ENCODE results near the gene TMEM212. TPM values are rescaled to one million over a fixed set of nuclear protein-coding genes. Genes with fewer than 3 reads are reported as not detected.

TMEM212 gene
- total and polyA plus RNA-seq, 2 experiments from 2014 or later: not detected

DNA sequence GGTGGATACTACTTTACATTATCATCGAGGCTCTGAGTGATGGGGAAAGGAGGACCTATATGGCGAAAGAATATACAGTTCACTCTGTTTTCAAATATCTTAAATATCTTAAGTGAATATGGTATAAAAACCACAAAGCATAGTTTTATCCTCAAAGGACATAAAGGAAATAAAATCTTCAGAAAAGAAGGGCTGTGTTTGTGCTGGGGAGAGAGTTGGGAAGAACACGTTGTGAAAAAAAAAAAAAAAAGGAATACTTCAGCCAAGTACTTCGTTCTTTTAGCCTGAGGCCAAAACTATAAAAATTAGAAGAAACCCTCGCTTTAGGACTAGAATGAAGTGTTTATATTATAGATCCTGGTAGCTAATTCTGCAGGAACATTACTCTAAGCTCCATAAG is 10.2 kb upstream of the TMEM212 start:
- H3K4me3 ChIP-seq: no peak overlapping the region
- H4K20me1 ChIP-seq (ENCODE audit: insufficient read depth, poor library complexity, severe bottlenecking): no peaks in the 10 kb centered on the region
- H3K9me2 ChIP-seq (replicated peaks; ENCODE audit: insufficient read depth): no peaks in the 10 kb centered on the region
- H3K4me1 ChIP-seq (ENCODE audit: insufficient read depth): peaks cover 30% of the 10 kb centered on the region
- H3K27me3 ChIP-seq: no peaks in the 10 kb centered on the region
- WGBS (ENCODE audit: low lambda C conversion rate, missing lambda C conversion rate): 65% methylated on average over 5 of the region's 5 CpGs
- peak overlapping the region; percentile 5 for H3K27ac ChIP-seq
- no peaks in the 10 kb centered on the region for H3K36me3 ChIP-seq (replicated peaks; ENCODE audit: insufficient read depth, low read depth)
- no peak for DNase-seq (ENCODE audit: low spot score)
- H2AFZ ChIP-seq: no peak overlapping the region
- no peak overlapping the region for H3K4me2 ChIP-seq
- no peaks in the 10 kb centered on the region for H3K79me2 ChIP-seq
- no peaks in the 10 kb centered on the region for H3K9me3 ChIP-seq (ENCODE audit: low read depth)
- TF ChIP-seq EZH2 (IDR thresholded peaks at IDR 0.05; ENCODE audit: borderline replicate concordance) (no peak), EZH2phosphoT487 (IDR thresholded peaks at IDR 0.05; ENCODE audit: low read depth, severe bottlenecking, unreplicated experiment) (no peak)
- TF ChIP-seq, protein P1, sequence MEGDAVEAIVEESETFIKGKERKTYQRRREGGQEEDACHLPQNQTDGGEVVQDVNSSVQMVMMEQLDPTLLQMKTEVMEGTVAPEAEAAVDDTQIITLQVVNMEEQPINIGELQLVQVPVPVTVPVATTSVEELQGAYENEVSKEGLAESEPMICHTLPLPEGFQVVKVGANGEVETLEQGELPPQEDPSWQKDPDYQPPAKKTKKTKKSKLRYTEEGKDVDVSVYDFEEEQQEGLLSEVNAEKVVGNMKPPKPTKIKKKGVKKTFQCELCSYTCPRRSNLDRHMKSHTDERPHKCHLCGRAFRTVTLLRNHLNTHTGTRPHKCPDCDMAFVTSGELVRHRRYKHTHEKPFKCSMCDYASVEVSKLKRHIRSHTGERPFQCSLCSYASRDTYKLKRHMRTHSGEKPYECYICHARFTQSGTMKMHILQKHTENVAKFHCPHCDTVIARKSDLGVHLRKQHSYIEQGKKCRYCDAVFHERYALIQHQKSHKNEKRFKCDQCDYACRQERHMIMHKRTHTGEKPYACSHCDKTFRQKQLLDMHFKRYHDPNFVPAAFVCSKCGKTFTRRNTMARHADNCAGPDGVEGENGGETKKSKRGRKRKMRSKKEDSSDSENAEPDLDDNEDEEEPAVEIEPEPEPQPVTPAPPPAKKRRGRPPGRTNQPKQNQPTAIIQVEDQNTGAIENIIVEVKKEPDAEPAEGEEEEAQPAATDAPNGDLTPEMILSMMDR (IDR thresholded peaks at IDR 0.05; ENCODE audit: poor library complexity): no peak

DNA sequence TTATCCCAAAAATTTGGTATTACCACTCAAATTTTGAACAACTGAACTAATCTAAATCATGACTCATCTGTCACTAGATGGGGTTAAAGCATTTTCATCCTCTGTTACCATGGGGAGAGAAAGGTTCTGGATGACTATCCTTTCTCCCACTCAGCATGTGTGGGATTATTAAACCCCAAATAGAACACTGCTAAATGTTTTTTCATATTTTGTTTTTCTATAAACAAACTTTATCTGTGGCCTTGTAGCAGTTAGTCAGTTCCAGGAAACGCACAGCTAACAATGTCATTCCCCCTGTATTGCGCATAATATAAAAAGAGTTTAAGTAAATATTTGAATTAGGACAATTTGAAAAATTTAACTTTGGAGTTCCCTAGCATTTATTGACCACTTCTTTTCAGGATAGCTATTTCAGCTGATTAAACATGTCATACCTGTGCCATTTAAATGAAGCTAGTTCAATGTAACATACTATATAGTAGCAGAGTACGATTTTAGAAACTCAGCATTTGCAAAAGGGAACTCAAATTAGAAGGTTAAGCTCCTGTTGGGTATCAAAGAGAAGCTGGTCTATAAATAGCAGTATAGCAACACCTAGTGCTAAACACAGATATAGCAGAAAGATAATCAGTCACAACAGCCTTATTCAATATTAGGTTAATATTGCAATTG is 9.2 kb upstream of the TMEM212 start:
- no peaks in the 10 kb centered on the region for H3K79me2 ChIP-seq
- TF ChIP-seq, protein P1 (IDR thresholded peaks at IDR 0.05; ENCODE audit: poor library complexity): peak; percentile 48
- TF ChIP-seq EZH2 (IDR thresholded peaks at IDR 0.05; ENCODE audit: borderline replicate concordance): no peak
- no peaks in the 10 kb centered on the region for H3K9me3 ChIP-seq (ENCODE audit: low read depth)
- H3K4me3 ChIP-seq: no peak overlapping the region
- H2AFZ ChIP-seq: no peak overlapping the region
- H3K27ac ChIP-seq: peak overlapping the region; percentile 57
- H3K4me1 ChIP-seq (ENCODE audit: insufficient read depth): peaks cover 39% of the 10 kb centered on the region
- H3K27me3 ChIP-seq: no peaks in the 10 kb centered on the region
- no peak overlapping the region for H3K4me2 ChIP-seq
- no peaks in the 10 kb centered on the region for H3K36me3 ChIP-seq (replicated peaks; ENCODE audit: insufficient read depth, low read depth)
- no peaks in the 10 kb centered on the region for H4K20me1 ChIP-seq (ENCODE audit: insufficient read depth, poor library complexity, severe bottlenecking)
- 41% methylated on average over 3 of the region's 3 CpGs for whole genome bisulfite sequencing (ENCODE audit: low lambda C conversion rate, missing lambda C conversion rate)
- H3K9me2 ChIP-seq (replicated peaks; ENCODE audit: insufficient read depth): no peaks in the 10 kb centered on the region
- no peak for DNase-seq (ENCODE audit: low spot score)

DNA sequence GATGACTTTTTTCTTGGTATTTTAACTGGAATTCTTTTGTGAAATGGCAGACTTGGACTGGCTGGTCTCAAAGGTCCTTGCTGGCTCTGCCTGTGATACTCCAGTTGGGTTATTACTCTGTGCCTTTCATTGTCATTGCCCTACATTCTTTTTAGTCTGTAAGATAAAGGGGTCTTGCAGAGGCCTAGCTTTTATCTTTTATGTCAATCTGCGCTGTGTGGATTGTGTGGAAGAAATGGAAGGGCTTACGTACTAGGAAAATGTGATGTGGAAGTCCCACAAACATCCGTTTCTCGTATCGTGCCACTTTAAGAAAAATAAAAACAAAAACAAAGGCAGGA is 8.7 kb upstream of the TMEM212 start:
- 64% methylated on average over 5 of the region's 5 CpGs for WGBS (ENCODE audit: low lambda C conversion rate, missing lambda C conversion rate)
- Histone ChIP-seq H2AFZ (no peak overlapping the region), H3K27ac (peak overlapping the region; percentile 57), H3K9me2 (replicated peaks; ENCODE audit: insufficient read depth) (no peaks in the 10 kb centered on the region), H3K27me3 (no peaks in the 10 kb centered on the region), H3K36me3 (replicated peaks; ENCODE audit: insufficient read depth, low read depth) (no peaks in the 10 kb centered on the region), H3K79me2 (no peaks in the 10 kb centered on the region), H3K4me3 (no peak overlapping the region), H4K20me1 (ENCODE audit: insufficient read depth, poor library complexity, severe bottlenecking) (no peaks in the 10 kb centered on the region), H3K4me2 (no peak overlapping the region), H3K4me1 (ENCODE audit: insufficient read depth) (peaks cover 41% of the 10 kb centered on the region), H3K9me3 (ENCODE audit: low read depth) (no peaks in the 10 kb centered on the region)
- no peak for TF ChIP-seq EZH2 (IDR thresholded peaks at IDR 0.05; ENCODE audit: borderline replicate concordance)
- no peak for TF ChIP-seq EZH2phosphoT487 (IDR thresholded peaks at IDR 0.05; ENCODE audit: low read depth, severe bottlenecking, unreplicated experiment)
- TF ChIP-seq, protein P1 (IDR thresholded peaks at IDR 0.05; ENCODE audit: poor library complexity): no peak
- DNase-seq (ENCODE audit: low spot score): no peak
